Subcutaneous abdominal adipose tissue (tissue), 5 donors: ENCODE data around the gene CNTNAP2.

ENCODE experiments used
- H3K27ac ChIP-seq: one replicate; pipeline ENCODE4 v1.7.0; 2013; ENCODE audit warnings: low read depth, mild to moderate bottlenecking, inconsistent platforms, low read length, moderate library complexity
- H3K27me3 ChIP-seq, 5 donors: one replicate each; pipeline ENCODE4 v1.7.0; 2013; ENCODE audit warnings: low read length in 5 of 5, inconsistent platforms in 1 of 5; ENCODE audit not compliant: control insufficient read depth in 5 of 5, insufficient read depth in 4 of 5
- H3K36me3 ChIP-seq, 5 donors: one replicate each; pipeline ENCODE4 v1.7.0; 2013; ENCODE audit warnings: low read length in 5 of 5; ENCODE audit not compliant: control insufficient read depth in 5 of 5, insufficient read depth in 5 of 5
- H3K4me1 ChIP-seq, 5 donors: one replicate each; pipeline ENCODE4 v1.7.0; 2013; ENCODE audit warnings: low read length in 5 of 5, mild to moderate bottlenecking in 3 of 5, moderate library complexity in 1 of 5; ENCODE audit not compliant: control insufficient read depth in 5 of 5, insufficient read depth in 5 of 5
- H3K4me3 ChIP-seq, 5 donors: one replicate each; pipeline ENCODE4 v1.7.0; 2013; ENCODE audit warnings: low read length in 5 of 5, low read depth in 1 of 5
- H3K9ac ChIP-seq, 5 donors: one replicate each; pipeline ENCODE4 v1.7.0; 2013; ENCODE audit warnings: low read length in 5 of 5, mild to moderate bottlenecking in 4 of 5, moderate library complexity in 3 of 5
- H3K9me3 ChIP-seq, 5 donors: one replicate each; pipeline ENCODE4 v1.7.0; 2013; ENCODE audit warnings: low read length in 5 of 5; ENCODE audit not compliant: control insufficient read depth in 5 of 5
- donor health status: healthy.
- donor health status: healthy.
- donor health status: healthy.
- donor health status: healthy.
- donor health status: healthy.

Gene CNTNAP2

DNA sequence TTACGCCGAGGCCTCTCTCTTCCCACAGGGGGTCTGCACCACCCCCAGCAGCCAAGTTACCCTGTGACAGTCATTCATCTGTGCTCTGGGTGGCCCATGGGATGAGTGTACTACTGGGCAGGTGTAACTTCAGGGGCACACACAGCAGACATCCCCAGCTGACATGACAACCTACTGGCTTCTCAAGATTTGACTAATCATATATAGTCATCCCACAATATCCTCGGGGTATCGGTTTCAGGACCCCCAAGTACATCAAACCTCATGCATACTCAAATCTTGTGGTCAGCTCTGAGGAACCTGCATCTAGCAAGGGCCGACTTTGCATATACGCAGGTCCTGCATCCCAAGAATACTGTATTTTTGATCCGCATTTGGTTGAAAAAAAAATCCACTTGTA, 2137.0 kb downstream of the CNTNAP2 start:
- H3K27ac ChIP-seq: no peak overlapping the region
- peaks cover 0 to 15% (median 8%) of the 10 kb centered on the region in 5 donors for H3K9me3 ChIP-seq
- H3K9ac ChIP-seq: no peak overlapping the region
- no peaks in the 10 kb centered on the region for H3K36me3 ChIP-seq
- H3K4me3 ChIP-seq: no peak overlapping the region
- H3K27me3 ChIP-seq: peaks cover 0 to 3% (median 2%) of the 10 kb centered on the region in 5 donors
- H3K4me1 ChIP-seq: no peaks in the 10 kb centered on the region

DNA sequence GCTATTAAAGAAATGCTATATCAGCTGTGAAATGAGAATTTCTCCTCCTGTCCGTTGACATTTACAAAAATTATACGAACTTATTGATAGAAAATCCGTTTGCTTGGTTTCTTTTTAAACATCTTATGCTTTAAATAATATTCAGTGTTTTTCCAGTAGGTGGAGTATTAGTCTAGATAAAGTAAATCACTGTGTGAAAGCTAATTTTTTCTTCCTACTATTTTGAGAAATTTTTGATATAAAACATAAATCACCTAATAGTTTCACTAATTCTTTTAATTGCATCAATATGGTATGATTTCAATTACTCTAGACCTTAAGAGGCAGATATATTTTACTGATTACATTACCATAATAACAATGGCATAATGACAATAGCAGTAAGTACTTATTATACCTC, 2138.7 kb downstream of the CNTNAP2 start:
- Histone ChIP-seq H3K27me3 (peaks cover 0 to under 1% (median 0%) of the 10 kb centered on the region in 5 donors), H3K4me1 (no peaks in the 10 kb centered on the region), H3K9ac (no peak overlapping the region), H3K4me3 (no peak overlapping the region), H3K9me3 (peaks cover 0 to 15% (median 8%) of the 10 kb centered on the region in 5 donors), H3K36me3 (no peaks in the 10 kb centered on the region), H3K27ac (no peak overlapping the region)

GRCh38 chr7:148256433-148256832, 2139.8 kb downstream of the CNTNAP2 start:
- no peak overlapping the region for H3K4me3 ChIP-seq
- no peak overlapping the region for H3K27ac ChIP-seq

DNA sequence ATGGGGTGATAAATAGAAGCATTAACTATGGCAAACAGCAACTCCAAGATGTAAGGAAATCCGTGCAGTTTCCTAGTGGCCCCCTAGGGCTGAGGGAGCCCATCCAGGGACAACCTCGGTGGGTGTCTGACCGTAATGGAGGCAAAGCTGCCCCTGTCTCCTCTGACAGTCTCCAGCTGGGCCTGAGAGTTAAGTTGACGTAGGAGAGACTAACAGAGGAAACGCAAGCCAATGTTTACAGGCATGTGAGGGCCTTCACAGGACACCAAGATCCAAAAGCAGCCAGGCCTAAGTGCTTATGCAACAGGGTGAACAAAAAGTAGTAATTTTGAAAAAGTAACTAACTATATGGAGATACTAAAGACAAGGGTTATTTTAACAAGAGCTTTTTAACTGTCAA, 2144.0 kb downstream of the CNTNAP2 start:
- H3K27ac ChIP-seq: no peak overlapping the region
- no peak overlapping the region for H3K4me3 ChIP-seq
- no peaks in the 10 kb centered on the region for H3K36me3 ChIP-seq
- no peaks in the 10 kb centered on the region for H3K9me3 ChIP-seq
- H3K27me3 ChIP-seq: peaks cover 0 to 3% (median 0%) of the 10 kb centered on the region in 5 donors
- H3K4me1 ChIP-seq: peaks cover 0 to 9% (median 7%) of the 10 kb centered on the region in 5 donors
- no peak overlapping the region for H3K9ac ChIP-seq

More at GRCh38 chr7:148256433-148256832, 2139.8 kb downstream of the CNTNAP2 start:
- no peaks in the 10 kb centered on the region for H3K4me1 ChIP-seq
- H3K9me3 ChIP-seq: peaks cover 0 to 7% (median 4%) of the 10 kb centered on the region in 5 donors
- no peaks in the 10 kb centered on the region for H3K27me3 ChIP-seq
- H3K9ac ChIP-seq: no peak overlapping the region
- no peaks in the 10 kb centered on the region for H3K36me3 ChIP-seq

DNA sequence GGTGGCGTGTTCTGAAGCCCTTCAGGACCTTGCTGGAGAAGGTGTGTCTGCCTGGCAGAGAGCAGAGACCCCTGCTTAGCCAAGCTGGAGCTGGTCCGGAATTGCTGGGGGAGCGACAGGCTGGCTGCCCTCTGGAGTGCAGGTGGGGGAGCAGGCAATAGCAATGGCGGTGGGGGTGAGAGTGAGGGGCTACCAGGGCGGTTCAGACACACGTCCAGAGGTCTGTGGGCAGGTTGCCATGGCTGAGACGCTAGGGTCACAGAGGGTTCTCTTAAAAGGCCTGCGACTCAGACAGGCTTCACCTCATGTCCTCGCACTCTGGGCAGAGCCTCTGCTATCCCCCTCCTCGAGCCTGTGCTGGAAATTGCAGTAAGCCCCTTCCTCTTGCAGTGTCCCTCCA, 2144.9 kb downstream of the CNTNAP2 start:
- Histone ChIP-seq H3K36me3 (no peaks in the 10 kb centered on the region), H3K27me3 (peaks cover 0 to 7% (median 3%) of the 10 kb centered on the region in 5 donors), H3K4me1 (peaks cover 0 to 9% (median 7%) of the 10 kb centered on the region in 5 donors), H3K9me3 (no peaks in the 10 kb centered on the region), H3K4me3 (no peak overlapping the region), H3K9ac (no peak overlapping the region), H3K27ac (no peak overlapping the region)

- Histone ChIP-seq H3K36me3 (no peaks in the 10 kb centered on the region), H3K9me3 (no peaks in the 10 kb centered on the region), H3K4me3 (peak overlapping the region in 2 of 5 donors; percentile 37 to 64), H3K9ac (no peak overlapping the region), H3K4me1 (peaks cover 0 to 9% (median 7%) of the 10 kb centered on the region in 5 donors), H3K27me3 (peaks cover 0 to 7% (median 3%) of the 10 kb centered on the region in 5 donors), H3K27ac (no peak overlapping the region)
Observed at GRCh38 chr7:148261996-148262688, 2145.5 kb downstream of the CNTNAP2 start.

DNA sequence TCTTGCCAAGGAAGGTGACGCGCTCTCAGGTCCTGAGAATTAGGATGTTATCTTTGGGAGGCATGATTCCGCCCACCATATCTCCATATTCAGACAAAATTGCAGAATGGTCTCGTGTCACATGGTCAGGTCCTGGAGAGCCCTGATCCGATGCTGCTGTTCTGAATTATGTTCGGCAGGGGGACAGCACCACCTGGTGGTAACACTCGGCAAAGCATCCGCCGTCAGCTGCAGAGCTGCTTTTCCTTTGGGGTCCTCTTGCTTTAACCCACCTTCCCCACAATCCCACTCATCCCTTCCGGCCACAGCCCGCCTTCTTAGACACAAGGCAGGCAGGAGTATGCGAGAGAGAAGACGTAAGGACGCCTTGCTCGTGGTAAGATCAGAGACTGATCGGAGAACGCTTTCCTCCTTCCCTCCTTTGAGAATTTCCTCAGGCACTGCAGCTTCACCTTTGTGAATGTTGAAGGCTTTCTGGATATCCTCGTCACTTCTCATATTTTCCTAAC, 2146.2 kb downstream of the CNTNAP2 start:
- peaks cover 0 to 7% (median 3%) of the 10 kb centered on the region in 5 donors for H3K27me3 ChIP-seq
- no peaks in the 10 kb centered on the region for H3K36me3 ChIP-seq
- peak overlapping the region in 4 of 5 donors; percentile 19 to 64 (median 42) for H3K4me3 ChIP-seq
- H3K4me1 ChIP-seq: peaks cover 0 to 9% (median 7%) of the 10 kb centered on the region in 5 donors
- H3K9me3 ChIP-seq: no peaks in the 10 kb centered on the region
- no peak overlapping the region for H3K27ac ChIP-seq
- peak overlapping the region in 1 of 5 donors; percentile 16 for H3K9ac ChIP-seq

DNA sequence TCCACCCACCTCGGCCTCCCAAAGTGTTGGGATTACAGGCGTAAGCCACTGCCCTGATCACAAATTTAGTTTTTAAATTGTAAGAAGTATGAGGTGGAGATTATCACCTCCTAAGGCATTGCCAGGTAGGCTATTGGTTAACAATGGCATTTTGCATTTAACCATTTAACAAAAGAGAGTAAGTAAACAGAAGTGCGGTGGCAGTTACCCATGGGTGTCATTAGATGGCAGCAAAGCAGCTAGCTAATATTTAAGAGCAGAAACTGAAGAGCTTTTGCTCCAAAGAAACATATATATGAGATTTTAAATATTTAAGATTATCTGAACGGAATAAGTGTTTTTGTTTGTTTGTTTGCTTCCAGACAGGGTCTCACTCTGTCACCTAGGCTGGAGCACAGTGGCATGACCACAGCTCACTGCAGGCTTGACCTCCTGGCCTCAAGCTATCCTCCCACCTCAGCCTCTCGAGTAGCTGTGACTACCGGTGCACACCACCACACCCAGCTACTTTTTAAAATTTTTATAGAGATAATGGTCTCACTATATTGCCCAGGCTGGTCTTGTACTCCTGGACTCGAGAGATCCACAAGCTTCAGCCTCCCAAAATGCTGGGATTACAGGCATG, 2148.4 kb downstream of the CNTNAP2 start:
- H3K36me3 ChIP-seq: no peaks in the 10 kb centered on the region

GRCh38 chr7:148265896-148266295, 2149.3 kb downstream of the CNTNAP2 start:
- H3K4me3 ChIP-seq: no peak overlapping the region
- peaks cover 0 to 7% (median 3%) of the 10 kb centered on the region in 5 donors for H3K27me3 ChIP-seq
- H3K4me1 ChIP-seq: peaks cover 0 to 9% (median 7%) of the 10 kb centered on the region in 5 donors
- H3K27ac ChIP-seq: no peak overlapping the region
- no peaks in the 10 kb centered on the region for H3K9me3 ChIP-seq
- H3K36me3 ChIP-seq: no peaks in the 10 kb centered on the region
- no peak overlapping the region for H3K9ac ChIP-seq

More for the DNA sequence above, 2148.4 kb downstream of the CNTNAP2 start:
- H3K27ac ChIP-seq: no peak overlapping the region
- peaks cover 0 to 9% (median 7%) of the 10 kb centered on the region in 5 donors for H3K4me1 ChIP-seq
- H3K27me3 ChIP-seq: peaks cover 0 to 7% (median 3%) of the 10 kb centered on the region in 5 donors
- H3K4me3 ChIP-seq: no peak overlapping the region
- H3K9ac ChIP-seq: no peak overlapping the region
- no peaks in the 10 kb centered on the region for H3K9me3 ChIP-seq

- no peak overlapping the region for H3K9ac ChIP-seq
- no peaks in the 10 kb centered on the region for H3K36me3 ChIP-seq
- no peak overlapping the region for H3K27ac ChIP-seq
- H3K9me3 ChIP-seq: no peaks in the 10 kb centered on the region
- peaks cover 0 to 7% (median 3%) of the 10 kb centered on the region in 5 donors for H3K27me3 ChIP-seq
- H3K4me3 ChIP-seq: no peak overlapping the region
- peaks cover 0 to 9% (median 7%) of the 10 kb centered on the region in 5 donors for H3K4me1 ChIP-seq
Observed at GRCh38 chr7:148266795-148267194, 2150.2 kb downstream of the CNTNAP2 start.
